Measurements from ENCODE around the gene AKAP9. TPM values are rescaled to one million over a fixed set of nuclear protein-coding genes. Genes with fewer than 3 reads are reported as not detected.

The AKAP9 gene
- total and polyA plus RNA-seq, 12 donors, result 22.7 to 122 (median 54.0) TPM

GRCh38 chr7:91995391-91996105 is 54.9 kb downstream of the AKAP9 start:
- no peaks in the 10 kb centered on the region for H3K27me3 ChIP-seq
- intact Hi-C loops (cut with DNase I), result no loop called here
- WGBS, 4 donors, result 77 to 87% (median 83%) methylated on average over 2 of the region's 2 CpGs
- H3K27ac ChIP-seq, result no peak overlapping the region
- H3K4me1 ChIP-seq (replicated peaks in 1 of 2), result no peaks in the 10 kb centered on the region
- H3K9me3 ChIP-seq (replicated peaks in 1 of 3), result no peaks in the 10 kb centered on the region
- peaks cover 4 to 42% of the 10 kb centered on the region in 2 donors for H3K36me3 ChIP-seq (replicated peaks in 1 of 2)
- no peak for TF ChIP-seq CTCF (IDR thresholded peaks at IDR 0.05)
- TF ChIP-seq POLR2A (IDR thresholded peaks at IDR 0.05), result no peak
- no peak overlapping the region for H3K4me3 ChIP-seq
- no peak for DNase-seq

GRCh38 chr7:91999631-92000565 is 59.2 kb downstream of the AKAP9 start:
- peaks cover 4 to 30% of the 10 kb centered on the region in 2 donors for H3K36me3 ChIP-seq (replicated peaks in 1 of 2)
- TF ChIP-seq CTCF (IDR thresholded peaks at IDR 0.05), result no peak
- no peak for TF ChIP-seq POLR2A (IDR thresholded peaks at IDR 0.05)
- 93 to 100% (median 96%) methylated on average over 2 of the region's 2 CpGs for WGBS, 4 donors
- intact Hi-C loops (cut with DNase I), result no loop called here
- no peak overlapping the region for H3K27ac ChIP-seq
- H3K4me1 ChIP-seq (replicated peaks in 1 of 2), result no peaks in the 10 kb centered on the region
- H3K9me3 ChIP-seq (replicated peaks in 1 of 3), result no peaks in the 10 kb centered on the region
- H3K27me3 ChIP-seq, result no peaks in the 10 kb centered on the region
- no peak overlapping the region for H3K4me3 ChIP-seq
- DNase-seq, result no peak

- no peak overlapping the region for H3K27ac ChIP-seq
Measured at GRCh38 chr7:92002720-92003119, 62.1 kb downstream of the AKAP9 start.

GRCh38 chr7:92006046-92006445 is 65.4 kb downstream of the AKAP9 start:
- no peak overlapping the region for H3K4me3 ChIP-seq
- DNase-seq, result no peak
- H3K4me1 ChIP-seq (replicated peaks in 1 of 2), result no peaks in the 10 kb centered on the region
- no peaks in the 10 kb centered on the region for H3K27me3 ChIP-seq
- H3K36me3 ChIP-seq (replicated peaks in 1 of 2), result peaks cover 0 to 2% of the 10 kb centered on the region in 2 donors
- TF ChIP-seq POLR2A (IDR thresholded peaks at IDR 0.05), result no peak
- TF ChIP-seq CTCF (IDR thresholded peaks at IDR 0.05), result no peak
- WGBS, 4 donors, result 74 to 88% (median 86%) methylated on average over 2 of the region's 2 CpGs
- intact Hi-C loops (cut with DNase I), result no loop called here
- no peaks in the 10 kb centered on the region for H3K9me3 ChIP-seq (replicated peaks in 1 of 3)
- H3K27ac ChIP-seq, result no peak overlapping the region

More at GRCh38 chr7:92002720-92003119, 62.1 kb downstream of the AKAP9 start:
- intact Hi-C loops (cut with DNase I), result no loop called here
- Histone ChIP-seq H3K4me1 (replicated peaks in 1 of 2) (no peaks in the 10 kb centered on the region), H3K36me3 (replicated peaks in 1 of 2) (peaks cover 0 to 11% of the 10 kb centered on the region in 2 donors), H3K4me3 (no peak overlapping the region), H3K9me3 (replicated peaks in 1 of 3) (no peaks in the 10 kb centered on the region), H3K27me3 (no peaks in the 10 kb centered on the region)
- 95 to 100% (median 99%) methylated on average over 1 of the region's 1 CpG for WGBS, 4 donors
- no peak for TF ChIP-seq POLR2A (IDR thresholded peaks at IDR 0.05)
- DNase-seq, result no peak
